ENCODE measurements around the gene GBGT1. TPM values are rescaled to one million over a fixed set of nuclear protein-coding genes. Genes with fewer than 3 reads are reported as not detected.

GBGT1 gene
- total and polyA plus RNA-seq, 2 of the 4 experiments (the other 2 are of a cell fraction): 1.8 to 3.2 TPM

DNA sequence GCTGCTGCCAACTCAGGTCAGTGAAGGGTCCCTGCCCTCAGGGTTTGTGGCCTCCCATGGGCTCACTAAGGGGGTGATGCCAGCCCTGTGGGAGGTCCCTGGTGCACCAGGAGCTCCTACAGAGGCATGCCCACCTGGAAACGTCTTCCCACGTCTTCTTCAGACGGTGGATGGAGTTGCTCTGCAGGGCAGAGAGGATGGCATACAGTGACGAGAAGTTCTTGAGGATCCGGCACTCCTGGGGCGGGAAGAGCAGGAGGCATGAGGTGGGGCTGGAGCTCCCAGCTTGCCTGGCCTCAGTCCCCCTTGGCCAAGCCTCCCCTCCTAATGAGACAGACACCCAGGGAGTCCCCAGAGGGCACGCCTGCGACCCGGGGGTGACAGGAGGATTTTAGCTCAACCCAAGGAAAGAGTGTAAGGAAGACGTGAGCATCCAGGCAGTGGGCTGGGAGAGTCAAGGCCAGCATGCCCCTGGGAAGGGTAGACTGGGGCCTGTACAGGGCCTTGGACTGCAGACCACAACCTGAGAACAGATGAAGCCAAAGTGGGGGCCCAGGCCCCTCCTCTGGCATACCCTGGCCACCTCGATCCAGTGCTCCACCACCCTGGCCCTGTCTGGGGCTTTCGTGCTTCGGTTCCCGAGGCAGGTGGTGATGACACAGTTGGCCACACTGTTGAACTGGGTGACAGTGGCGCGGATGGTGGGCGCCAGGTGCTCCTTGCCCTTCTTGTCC lies 57.0 kb downstream of the GBGT1 start (continued):
- TF ChIP-seq MXI1 (IDR thresholded peaks at IDR 0.05; ENCODE audit: borderline replicate concordance, low read depth, low read length): no peak

DNA sequence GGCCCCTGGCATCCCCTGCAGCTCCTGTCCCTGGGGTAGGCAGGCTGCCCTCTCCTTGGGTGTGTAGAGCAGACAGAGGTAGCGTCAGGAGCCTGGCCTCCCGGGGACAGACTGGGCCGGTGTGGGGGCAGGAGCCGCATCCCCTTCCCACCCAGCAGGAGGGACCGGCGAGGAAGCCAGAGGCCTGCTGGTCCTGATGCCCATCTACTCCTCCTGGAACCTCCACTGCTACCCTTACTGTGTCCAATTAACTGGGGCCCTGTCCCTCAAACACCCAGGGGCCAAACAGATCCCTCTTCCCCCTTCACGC lies 58.3 kb downstream of the GBGT1 start:
- no peak overlapping the region for H3K4ac ChIP-seq (ENCODE audit: low read depth, low read length)
- intact Hi-C loops (cut with micrococcal nuclease): no loop called here
- no peaks in the 10 kb centered on the region for H3K9me1 ChIP-seq (ENCODE audit: insufficient read depth, low read length)
- no CpG with 5 or more reads among the region's 7 CpGs for WGBS, 2 experiments (ENCODE audit: extremely low coverage in 2 of 2, insufficient read length in 1 of 2)
- H2AFZ ChIP-seq (replicated peaks; ENCODE audit: low read length, poor library complexity): no peak overlapping the region
- no peak overlapping the region for H2BK5ac ChIP-seq (ENCODE audit: low read depth, low read length, poor library complexity, severe bottlenecking)
- H4K8ac ChIP-seq (ENCODE audit: low read depth in 2 of 2, low read length in 2 of 2): no peak overlapping the region
- H3K4me2 ChIP-seq (ENCODE audit: low read depth, low read length): no peak overlapping the region
- H2BK120ac ChIP-seq (ENCODE audit: low read depth, low read length): no peak overlapping the region
- peaks cover 14% of the 10 kb centered on the region for H4K20me1 ChIP-seq (ENCODE audit: insufficient read depth, low read length)
- dilution Hi-C loops (cut with HindIII; ENCODE audit: low sequenced_read_pairs, unreplicated experiment): no loop called here
- in situ Hi-C loops (cut with MboI; ENCODE audit: low sequenced_read_pairs): loop anchor here (5.0 kb wide), 1 partner anchor 42 kb away; no protein-coding TSS in a partner anchor
- ChIA-PET POLR2A (ENCODE audit: unreplicated experiment) (no interaction called here), CTCF (interaction anchor here (3.6 kb wide), 1 partner anchor 39 kb away, joined by 16 read pairs; no protein-coding TSS in a partner anchor)
- no peak overlapping the region for H2AK5ac ChIP-seq (ENCODE audit: low read depth, low read length)
- H2AK9ac ChIP-seq (replicated peaks; ENCODE audit: low read depth, low read length, poor library complexity): no peak overlapping the region
- H3K9me3 ChIP-seq (ENCODE audit: control insufficient read depth, insufficient read depth, low read length): no peaks in the 10 kb centered on the region
- no peaks in the 10 kb centered on the region for H3K4me1 ChIP-seq (ENCODE audit: control insufficient read depth, insufficient read depth, low read length)
- H3K4me3 ChIP-seq (ENCODE audit: insufficient read depth, low read depth, low read length): no peak overlapping the region
- H4K5ac ChIP-seq (ENCODE audit: low read depth, low read length): no peak overlapping the region
- no peak for TF ChIP-seq CEBPB (IDR thresholded peaks at IDR 0.05; ENCODE audit: low read depth, low read length)
- TF ChIP-seq, protein P1, sequence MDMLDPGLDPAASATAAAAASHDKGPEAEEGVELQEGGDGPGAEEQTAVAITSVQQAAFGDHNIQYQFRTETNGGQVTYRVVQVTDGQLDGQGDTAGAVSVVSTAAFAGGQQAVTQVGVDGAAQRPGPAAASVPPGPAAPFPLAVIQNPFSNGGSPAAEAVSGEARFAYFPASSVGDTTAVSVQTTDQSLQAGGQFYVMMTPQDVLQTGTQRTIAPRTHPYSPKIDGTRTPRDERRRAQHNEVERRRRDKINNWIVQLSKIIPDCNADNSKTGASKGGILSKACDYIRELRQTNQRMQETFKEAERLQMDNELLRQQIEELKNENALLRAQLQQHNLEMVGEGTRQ (IDR thresholded peaks at IDR 0.05; ENCODE audit: low read depth, low read length): no peak
- TF ChIP-seq NFE2L2 (IDR thresholded peaks at IDR 0.05; ENCODE audit: low read depth, low read length): no peak
- no peaks in the 10 kb centered on the region for H3K27me3 ChIP-seq (ENCODE audit: control insufficient read depth, insufficient read depth, low read length)
- no peak overlapping the region for H3K14ac ChIP-seq (replicated peaks; ENCODE audit: low read depth, low read length)
- DNase-seq: no peak
- no TSS peak for BruUV-seq (replicated peaks)
- peaks cover 69% of the 10 kb centered on the region for H3K36me3 ChIP-seq (ENCODE audit: control insufficient read depth, insufficient read depth, low read length)
- ATAC-seq (ENCODE audit: low read depth): no peak
- no peak overlapping the region for H3K18ac ChIP-seq (ENCODE audit: low read depth, low read length)
- H3K79me1 ChIP-seq (ENCODE audit: low read depth in 1 of 2, low read length in 2 of 2): no peaks in the 10 kb centered on the region; a peak in 2 of 4 replicates
- no peak overlapping the region for H3K9ac ChIP-seq (ENCODE audit: low read depth, low read length)
- no peak overlapping the region for H3K23ac ChIP-seq (ENCODE audit: low read depth, low read length)
- no peak overlapping the region for H3K56ac ChIP-seq (ENCODE audit: extremely low read depth, insufficient read depth, low read length)
- no peak overlapping the region for H2BK15ac ChIP-seq (ENCODE audit: low read depth, low read length)
- H4K91ac ChIP-seq (ENCODE audit: insufficient read depth, low read depth, low read length): no peak overlapping the region
- H2BK20ac ChIP-seq (ENCODE audit: low read depth, low read length): no peak overlapping the region
- H3K27ac ChIP-seq (ENCODE audit: insufficient read depth, low read length): no peak overlapping the region
